Activated naive CD8-positive, alpha-beta T cell (primary cell): ENCODE data around the gene NRL.
"Not testable (repeated sequence)": the region's sequence is repeated elsewhere in the genome, so short reads cannot be mapped to it uniquely, and the experiment has no call there.

Experiments
- H3K27ac Mint-ChIP-seq: one replicate; pipeline ENCODE4 v1.8.0; 2021; ENCODE audit warnings: mixed read lengths
- H3K27me3 Mint-ChIP-seq: one replicate; pipeline ENCODE4 v1.8.0; 2021; ENCODE audit warnings: mixed read lengths
- H3K36me3 Mint-ChIP-seq: one replicate; pipeline ENCODE4 v1.8.0; 2021; ENCODE audit warnings: mixed read lengths
- H3K4me1 Mint-ChIP-seq: one replicate; pipeline ENCODE4 v1.8.0; 2021; ENCODE audit warnings: low read depth, mixed read lengths
- H3K4me3 Mint-ChIP-seq: one replicate; pipeline ENCODE4 v1.8.0; 2021; ENCODE audit warnings: mild to moderate bottlenecking, mixed read lengths
- H3K9me3 Mint-ChIP-seq: one replicate; pipeline ENCODE4 v1.8.0; 2021; ENCODE audit warnings: low read depth, mixed read lengths

Gene NRL

GRCh38 chr14:24037658-24038037 is 77.1 kb downstream of the NRL start:
- peaks cover 9% of the 10 kb centered on the region for H3K4me1 Mint-ChIP-seq
- no peaks in the 10 kb centered on the region for H3K27me3 Mint-ChIP-seq
- H3K4me3 Mint-ChIP-seq = no peak overlapping the region
- H3K27ac Mint-ChIP-seq = no peak overlapping the region
- no peaks in the 10 kb centered on the region for H3K9me3 Mint-ChIP-seq
- H3K36me3 Mint-ChIP-seq = no peaks in the 10 kb centered on the region

- H3K4me1 Mint-ChIP-seq, H3K27me3 Mint-ChIP-seq, H3K9me3 Mint-ChIP-seq, H3K36me3 Mint-ChIP-seq: not testable (repeated sequence)
- H3K4me3 Mint-ChIP-seq = peak overlapping the region; percentile 98
- H3K27ac Mint-ChIP-seq = peak overlapping the region; percentile 93
Measured at GRCh38 chr14:24036963-24037657, 77.6 kb downstream of the NRL start.

GRCh38 chr14:24036169-24036962 is 78.4 kb downstream of the NRL start:
- Mint-ChIP-seq H3K36me3 (no peaks in the 10 kb centered on the region), H3K27me3 (no peaks in the 10 kb centered on the region), H3K9me3 (no peaks in the 10 kb centered on the region), H3K27ac (peak overlapping the region; percentile 93), H3K4me1 (peaks cover 9% of the 10 kb centered on the region), H3K4me3 (peak overlapping the region; percentile 98)

- H3K9me3 Mint-ChIP-seq, H3K27me3 Mint-ChIP-seq, H3K27ac Mint-ChIP-seq, H3K4me1 Mint-ChIP-seq, H3K36me3 Mint-ChIP-seq: not testable (repeated sequence)
- H3K4me3 Mint-ChIP-seq = peak overlapping the region; percentile 78
Measured at GRCh38 chr14:24035769-24036168, 79.0 kb downstream of the NRL start.

- peaks cover 9% of the 10 kb centered on the region for H3K4me1 Mint-ChIP-seq
- H3K27me3 Mint-ChIP-seq = no peaks in the 10 kb centered on the region
- no peak overlapping the region for H3K4me3 Mint-ChIP-seq
- no peaks in the 10 kb centered on the region for H3K9me3 Mint-ChIP-seq
- no peak overlapping the region for H3K27ac Mint-ChIP-seq
- no peaks in the 10 kb centered on the region for H3K36me3 Mint-ChIP-seq
Measured at GRCh38 chr14:24032727-24033418, 81.9 kb downstream of the NRL start.

GRCh38 chr14:24031331-24031730 is 83.4 kb downstream of the NRL start:
- not testable (repeated sequence) for H3K27me3 Mint-ChIP-seq, H3K27ac Mint-ChIP-seq, H3K4me3 Mint-ChIP-seq, H3K4me1 Mint-ChIP-seq, H3K36me3 Mint-ChIP-seq, H3K9me3 Mint-ChIP-seq

- H3K4me3 Mint-ChIP-seq, H3K27ac Mint-ChIP-seq, H3K9me3 Mint-ChIP-seq, H3K36me3 Mint-ChIP-seq, H3K27me3 Mint-ChIP-seq, H3K4me1 Mint-ChIP-seq: not testable (repeated sequence)
Measured at GRCh38 chr14:24029687-24030086, 85.1 kb downstream of the NRL start.
